Measurements from ENCODE around the gene ABLIM3. TPM values are rescaled to one million over a fixed set of nuclear protein-coding genes. Genes with fewer than 3 reads are reported as not detected.
A peak's percentile ranks its signal among the peaks of the same experiment; 100 is the strongest.

The ABLIM3 gene
- polyA plus RNA-seq, 1 of the 3 experiments (the other 2 are of a cell fraction) = 5.9 TPM

DNA sequence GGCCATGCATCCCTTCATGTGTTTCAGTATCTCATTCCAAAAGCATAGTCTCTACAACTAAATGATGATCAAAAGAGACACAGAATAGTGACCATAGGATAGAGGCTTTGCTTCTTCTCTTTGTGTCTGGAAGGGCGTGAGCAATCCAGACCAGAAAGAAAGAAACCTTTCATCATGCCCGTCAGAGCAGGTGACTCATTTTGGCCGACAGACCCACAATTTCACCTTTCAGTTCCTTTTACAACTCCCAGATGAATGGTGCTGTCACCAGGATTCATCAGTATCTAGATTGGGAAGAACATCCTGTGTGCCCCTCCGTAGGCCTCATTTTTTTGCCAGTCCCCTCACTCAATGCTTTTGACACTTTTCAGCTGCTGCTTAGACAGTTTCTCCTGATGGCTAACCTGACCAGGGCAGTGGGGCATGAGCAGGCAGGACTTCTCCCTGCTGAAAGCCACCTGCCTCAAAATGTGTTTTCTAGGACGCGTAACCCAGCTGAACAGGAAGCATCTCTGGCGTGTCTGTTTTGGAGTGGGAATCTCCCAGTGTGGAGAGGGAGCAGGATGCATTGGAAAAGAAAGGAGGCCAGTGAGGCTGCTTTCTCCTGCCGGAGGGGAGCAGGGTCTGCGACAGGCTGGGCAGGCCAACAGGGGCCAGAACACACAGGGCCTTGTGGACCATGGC is 21.2 kb downstream of the ABLIM3 start:
- CTCF ChIA-PET = interaction anchor here (0.6 to 3.6 kb wide), 2 partner anchors 13 to 22 kb away, joined by 3 to 18 read pairs; partner anchors contain the start of gene ABLIM3
- 63% methylated on average over 9 of the region's 9 CpGs for WGBS (ENCODE audit: low lambda C conversion rate)

DNA sequence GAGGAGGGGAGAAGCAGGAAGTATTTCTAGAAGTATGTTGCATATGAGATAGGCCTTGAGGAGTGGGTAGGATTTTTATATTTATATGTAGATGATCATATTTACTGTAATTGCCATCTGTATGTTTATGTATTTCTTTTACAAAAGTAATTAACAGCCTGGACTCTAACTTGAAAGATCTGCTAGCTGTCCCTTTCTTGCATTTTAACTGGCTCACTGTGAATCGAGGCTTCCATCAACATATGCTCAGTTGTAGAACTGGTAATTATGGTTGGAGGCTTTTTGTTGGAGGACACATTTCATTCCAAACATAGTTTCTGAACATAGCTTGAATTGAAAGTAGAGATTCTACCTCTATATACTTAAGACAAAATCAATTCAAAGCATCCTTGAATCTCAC is 23.4 kb downstream of the ABLIM3 start:
- H3K9me3 ChIP-seq = no peaks in the 10 kb centered on the region
- no peaks in the 10 kb centered on the region for H3F3A ChIP-seq (replicated peaks; ENCODE audit: insufficient read depth)
- ChIA-PET CTCF (interaction anchor here (1.2 to 1.5 kb wide), 2 partner anchors 24 to 34 kb away, joined by 4 to 5 read pairs; partner anchors contain the start of gene ABLIM3), POLR2A (no interaction called here)
- no peaks in the 10 kb centered on the region for H3K9me2 ChIP-seq
- H3K4me1 ChIP-seq (ENCODE audit: control insufficient read depth in 1 of 2, insufficient read depth in 2 of 2, low read depth in 1 of 2, low read length in 1 of 2) = no peaks in the 10 kb centered on the region; a peak in 1 of 4 replicates
- H3K36me3 ChIP-seq (replicated peaks in 1 of 2; ENCODE audit: control insufficient read depth in 1 of 2, insufficient read depth in 2 of 2, low read length in 1 of 2) = no peaks in the 10 kb centered on the region
- no peak for DNase-seq
- H3K9ac ChIP-seq = no peak overlapping the region
- no peak overlapping the region for H3K4me2 ChIP-seq
- no peaks in the 10 kb centered on the region for H4K20me1 ChIP-seq (ENCODE audit: insufficient read depth)
- no peak overlapping the region for H2AFZ ChIP-seq (ENCODE audit: low read depth)
- peaks cover 4% of the 10 kb centered on the region; the same call in 1 of the 2 replicates for H3K79me2 ChIP-seq (ENCODE audit: insufficient read depth)
- no peaks in the 10 kb centered on the region for H3K27me3 ChIP-seq (ENCODE audit: insufficient read depth)
- WGBS (ENCODE audit: low lambda C conversion rate) = 86% methylated on average over 1 of the region's 1 CpG
- H3K4me3 ChIP-seq (ENCODE audit: low read depth in 2 of 2, low read length in 1 of 2) = no peak overlapping the region
- H3K27ac ChIP-seq (ENCODE audit: low read depth in 2 of 2, low read length in 1 of 2) = no peak overlapping the region
- TF ChIP-seq GATA2 (CRISPR knock-in tag; IDR thresholded peaks at IDR 0.05) (no peak), CHD2 (IDR thresholded peaks at IDR 0.05; ENCODE audit: low read length, partially characterized antibody) (no peak), SMC3 (IDR thresholded peaks at IDR 0.05; ENCODE audit: low read depth, low read length) (no peak), TAF1 (IDR thresholded peaks at IDR 0.05; ENCODE audit: borderline replicate concordance, low read depth, low read length) (no peak), EP300 (IDR thresholded peaks at IDR 0.05; ENCODE audit: borderline replicate concordance in 1 of 2, low read depth in 1 of 2, low read length in 1 of 2) (no peak), TCF12 (IDR thresholded peaks at IDR 0.05) (no peak), RAD21 (IDR thresholded peaks at IDR 0.05; ENCODE audit: low read length) (no peak), IRF3 (IDR thresholded peaks at IDR 0.05; ENCODE audit: low read depth, low read length) (no peak), GABPA (IDR thresholded peaks at IDR 0.05; ENCODE audit: low read depth) (no peak), FOXJ3 (CRISPR knock-in tag; IDR thresholded peaks at IDR 0.05) (no peak), USF1 (IDR thresholded peaks at IDR 0.05; ENCODE audit: borderline replicate concordance, low read depth) (no peak), ELF1 (IDR thresholded peaks at IDR 0.05) (no peak)

More for the DNA sequence above, 21.2 kb downstream of the ABLIM3 start:
- Histone ChIP-seq H3K4me1 (ENCODE audit: control insufficient read depth in 1 of 2, insufficient read depth in 2 of 2, low read depth in 1 of 2, low read length in 1 of 2) (no peaks in the 10 kb centered on the region; a peak in 1 of 4 replicates), H2AFZ (ENCODE audit: low read depth) (no peak overlapping the region), H3F3A (replicated peaks; ENCODE audit: insufficient read depth) (no peaks in the 10 kb centered on the region), H3K9me3 (no peaks in the 10 kb centered on the region), H3K9me2 (no peaks in the 10 kb centered on the region), H3K36me3 (replicated peaks in 1 of 2; ENCODE audit: control insufficient read depth in 1 of 2, insufficient read depth in 2 of 2, low read length in 1 of 2) (no peaks in the 10 kb centered on the region), H4K20me1 (ENCODE audit: insufficient read depth) (no peaks in the 10 kb centered on the region), H3K4me2 (no peak overlapping the region), H3K9ac (no peak overlapping the region), H3K27me3 (ENCODE audit: insufficient read depth) (no peaks in the 10 kb centered on the region), H3K79me2 (ENCODE audit: insufficient read depth) (peaks cover 4% of the 10 kb centered on the region; the same call in 1 of the 2 replicates), H3K4me3 (ENCODE audit: low read depth in 2 of 2, low read length in 1 of 2) (no peak overlapping the region), H3K27ac (ENCODE audit: low read depth in 2 of 2, low read length in 1 of 2) (peak overlapping the region in 1 of 2 experiments; percentile 22; a peak in 1 of 4 replicates)
- TF ChIP-seq MEF2A (IDR thresholded peaks at IDR 0.05; ENCODE audit: borderline replicate concordance, low read depth) = no peak
- no peak for TF ChIP-seq TAF1 (IDR thresholded peaks at IDR 0.05; ENCODE audit: borderline replicate concordance, low read depth, low read length)
- no peak for TF ChIP-seq RCOR1 (IDR thresholded peaks at IDR 0.05; ENCODE audit: low read length)
- peak; percentile 72 for TF ChIP-seq PBX3 (IDR thresholded peaks at IDR 0.05)
- TF ChIP-seq, protein P1, sequence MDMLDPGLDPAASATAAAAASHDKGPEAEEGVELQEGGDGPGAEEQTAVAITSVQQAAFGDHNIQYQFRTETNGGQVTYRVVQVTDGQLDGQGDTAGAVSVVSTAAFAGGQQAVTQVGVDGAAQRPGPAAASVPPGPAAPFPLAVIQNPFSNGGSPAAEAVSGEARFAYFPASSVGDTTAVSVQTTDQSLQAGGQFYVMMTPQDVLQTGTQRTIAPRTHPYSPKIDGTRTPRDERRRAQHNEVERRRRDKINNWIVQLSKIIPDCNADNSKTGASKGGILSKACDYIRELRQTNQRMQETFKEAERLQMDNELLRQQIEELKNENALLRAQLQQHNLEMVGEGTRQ (IDR thresholded peaks at IDR 0.05; ENCODE audit: borderline replicate concordance, low read depth, low read length) = no peak
- no peak for TF ChIP-seq RFX5 (IDR thresholded peaks at IDR 0.05; ENCODE audit: low read length)
- TF ChIP-seq SMC3 (IDR thresholded peaks at IDR 0.05; ENCODE audit: low read depth, low read length) = no peak
- no peak for TF ChIP-seq GATA2 (CRISPR knock-in tag; IDR thresholded peaks at IDR 0.05)
- no peak; the same call in 1 of the 2 replicates for TF ChIP-seq NFIC (IDR thresholded peaks at IDR 0.05; ENCODE audit: borderline replicate concordance)
- TF ChIP-seq MXI1 (IDR thresholded peaks at IDR 0.05; ENCODE audit: low read depth, low read length) = no peak
- TF ChIP-seq RAD21 (IDR thresholded peaks at IDR 0.05; ENCODE audit: low read length) = no peak
- no peak for TF ChIP-seq IRF3 (IDR thresholded peaks at IDR 0.05; ENCODE audit: low read depth, low read length)
- peak; percentile 31; the same call in 1 of the 2 replicates for TF ChIP-seq TCF12 (IDR thresholded peaks at IDR 0.05)
- no peak for TF ChIP-seq FOXJ3 (CRISPR knock-in tag; IDR thresholded peaks at IDR 0.05)
- TF ChIP-seq ELF1 (IDR thresholded peaks at IDR 0.05) = no peak
- TF ChIP-seq JUND (IDR thresholded peaks at IDR 0.05) = peak; percentile 28; the same call in 1 of the 2 replicates
- DNase-seq = no peak
- POLR2A ChIA-PET = no interaction called here
